Neural progenitor cell (in vitro differentiated cells): ENCODE measurements around the gene NSUN2.

Source experiments
- EZH2 ChIP-seq: fragments of 200-600 bp; sonication (generic); IDR thresholded peaks from 2 replicates; pipeline ENCODE4 v1.6.1; 2017; ENCODE audit warnings: antibody characterized with exemption, mild to moderate bottlenecking, moderate library complexity
- EZH2phosphoT487 ChIP-seq: fragments of 200-600 bp; sonication (generic); IDR thresholded peaks from 2 replicates; pipeline ENCODE4 v1.6.1; 2017; ENCODE audit warnings: antibody characterized with exemption
- TF ChIP-seq, protein P1 (sequence below): fragments of 200-600 bp; sonication (generic); IDR thresholded peaks from 2 replicates; pipeline ENCODE4 v1.5.1; 2017; ENCODE audit warnings: antibody characterized with exemption, mild to moderate bottlenecking

DNA sequence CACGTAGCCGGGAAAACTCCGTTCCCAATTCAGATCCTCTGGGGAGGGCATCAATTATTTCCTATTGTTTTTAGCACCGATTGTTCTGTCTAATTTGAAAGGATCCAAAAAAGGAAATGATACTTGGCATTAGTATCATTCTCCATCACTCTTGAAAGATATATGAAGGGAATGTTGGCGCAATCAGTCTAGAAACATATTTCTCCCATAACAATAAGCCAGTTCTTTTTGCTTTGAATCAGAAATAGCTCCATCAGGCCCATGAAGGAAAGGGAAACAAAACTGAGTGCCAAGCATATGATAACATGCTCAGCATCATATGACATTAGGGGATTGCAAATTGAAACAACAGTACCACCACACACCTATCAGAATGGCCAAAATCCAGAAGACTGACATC is 40.2 kb upstream of the NSUN2 start:
- TF ChIP-seq, protein P1, sequence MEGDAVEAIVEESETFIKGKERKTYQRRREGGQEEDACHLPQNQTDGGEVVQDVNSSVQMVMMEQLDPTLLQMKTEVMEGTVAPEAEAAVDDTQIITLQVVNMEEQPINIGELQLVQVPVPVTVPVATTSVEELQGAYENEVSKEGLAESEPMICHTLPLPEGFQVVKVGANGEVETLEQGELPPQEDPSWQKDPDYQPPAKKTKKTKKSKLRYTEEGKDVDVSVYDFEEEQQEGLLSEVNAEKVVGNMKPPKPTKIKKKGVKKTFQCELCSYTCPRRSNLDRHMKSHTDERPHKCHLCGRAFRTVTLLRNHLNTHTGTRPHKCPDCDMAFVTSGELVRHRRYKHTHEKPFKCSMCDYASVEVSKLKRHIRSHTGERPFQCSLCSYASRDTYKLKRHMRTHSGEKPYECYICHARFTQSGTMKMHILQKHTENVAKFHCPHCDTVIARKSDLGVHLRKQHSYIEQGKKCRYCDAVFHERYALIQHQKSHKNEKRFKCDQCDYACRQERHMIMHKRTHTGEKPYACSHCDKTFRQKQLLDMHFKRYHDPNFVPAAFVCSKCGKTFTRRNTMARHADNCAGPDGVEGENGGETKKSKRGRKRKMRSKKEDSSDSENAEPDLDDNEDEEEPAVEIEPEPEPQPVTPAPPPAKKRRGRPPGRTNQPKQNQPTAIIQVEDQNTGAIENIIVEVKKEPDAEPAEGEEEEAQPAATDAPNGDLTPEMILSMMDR: no peak
- no peak for TF ChIP-seq EZH2
- no peak for TF ChIP-seq EZH2phosphoT487
